Measurements from ENCODE around the gene GPR31.

GPR31 gene

GRCh38 chr6:167136376-167136775 lies 21.4 kb downstream of the GPR31 start:
- Histone ChIP-seq H3K27ac (no peak overlapping the region), H3K4me3 (no peak overlapping the region)
- DNase-seq (ENCODE audit: low spot score), result no peak
- TF ChIP-seq CTCF (IDR thresholded peaks at IDR 0.05), result no peak

- Histone ChIP-seq H3K4me3 (no peak overlapping the region), H3K27ac (no peak overlapping the region)
- TF ChIP-seq CTCF (IDR thresholded peaks at IDR 0.05), result no peak
- DNase-seq (ENCODE audit: low spot score), result no peak
These were observed 23.1 kb downstream of the GPR31 start for GRCh38 chr6:167134448-167135328.

GRCh38 chr6:167130712-167131684 lies 26.8 kb downstream of the GPR31 start:
- H3K4me3 ChIP-seq, result no peak overlapping the region
- no peak for DNase-seq (ENCODE audit: low spot score)
- H3K27ac ChIP-seq, result no peak overlapping the region
- TF ChIP-seq CTCF (IDR thresholded peaks at IDR 0.05), result no peak

- Histone ChIP-seq H3K27ac (no peak overlapping the region), H3K4me3 (no peak overlapping the region)
- DNase-seq (ENCODE audit: low spot score), result no peak
- no peak for TF ChIP-seq CTCF (IDR thresholded peaks at IDR 0.05)
These were observed 27.6 kb downstream of the GPR31 start for GRCh38 chr6:167130008-167130677.

- no peak overlapping the region for H3K27ac ChIP-seq
- no peak for DNase-seq (ENCODE audit: low spot score)
- no peak for TF ChIP-seq CTCF (IDR thresholded peaks at IDR 0.05)
- H3K4me3 ChIP-seq, result no peak overlapping the region
These were observed 28.2 kb downstream of the GPR31 start for GRCh38 chr6:167129562-167129961.

- no peak for DNase-seq (ENCODE audit: low spot score)
- TF ChIP-seq CTCF (IDR thresholded peaks at IDR 0.05), result no peak
- H3K27ac ChIP-seq, result no peak overlapping the region
- no peak overlapping the region for H3K4me3 ChIP-seq
These were observed 28.6 kb downstream of the GPR31 start for GRCh38 chr6:167129159-167129558.

Data from coronary artery (tissue), 2 donors.